ENCODE results near the gene PPP1R3F.

PPP1R3F gene

GRCh38 chrX:49269767-49270248 is at the start of gene PPP1R3F:
TSS of gene PPP1R3F (plus strand) at chrX:49269793. CDS start at chrX:49269870, 77 bp downstream.
- DNase-seq, result no peak

- no peak for DNase-seq
Observed at GRCh38 chrX:49220100-49220499, 49.5 kb upstream of the PPP1R3F start.

GRCh38 chrX:49221868-49222267 is 47.7 kb upstream of the PPP1R3F start:
- no peak for DNase-seq

- DNase-seq, result no peak
Observed at GRCh38 chrX:49225858-49226257, 43.7 kb upstream of the PPP1R3F start.

- DNase-seq, result no peak
Observed at GRCh38 chrX:49226946-49227345, 42.6 kb upstream of the PPP1R3F start.

- DNase-seq, result no peak
Observed at GRCh38 chrX:49227726-49228125, 41.9 kb upstream of the PPP1R3F start.

GRCh38 chrX:49228185-49228584 is 41.4 kb upstream of the PPP1R3F start:
- no peak for DNase-seq

GRCh38 chrX:49230500-49231232 is 38.9 kb upstream of the PPP1R3F start:
- peak; percentile 52 for DNase-seq

GRCh38 chrX:49231333-49232000 is 38.1 kb upstream of the PPP1R3F start:
- no peak for DNase-seq

- no peak for DNase-seq
Observed at GRCh38 chrX:49232525-49232924, 37.1 kb upstream of the PPP1R3F start.

GRCh38 chrX:49233176-49233575 is 36.4 kb upstream of the PPP1R3F start, which contains the start of gene CACNA1F:
TSS of gene CACNA1F (minus strand) at chrX:49233340. CDS start at chrX:49233309, 31 bp downstream.
- no peak for DNase-seq

GRCh38 chrX:49233887-49234555 is 35.6 kb upstream of the PPP1R3F start:
- DNase-seq, result no peak

- peak; percentile 70 for DNase-seq
Observed at GRCh38 chrX:49237060-49237459, 32.5 kb upstream of the PPP1R3F start.

GRCh38 chrX:49238735-49239134 is 30.9 kb upstream of the PPP1R3F start:
- DNase-seq, result peak; percentile 11

- DNase-seq, result no peak
Observed at GRCh38 chrX:49242545-49243066, 27.0 kb upstream of the PPP1R3F start.

- DNase-seq, result no peak
Observed at GRCh38 chrX:49243166-49243565, 26.4 kb upstream of the PPP1R3F start.

- no peak for DNase-seq
Observed at GRCh38 chrX:49244207-49244606, 25.4 kb upstream of the PPP1R3F start.

GRCh38 chrX:49246541-49246940 is 23.1 kb upstream of the PPP1R3F start:
- no peak for DNase-seq

- DNase-seq, result no peak
Observed at GRCh38 chrX:49247346-49247745, 22.2 kb upstream of the PPP1R3F start.

GRCh38 chrX:49247916-49248811 is 21.4 kb upstream of the PPP1R3F start:
- no peak for DNase-seq

GRCh38 chrX:49249071-49249470 is 20.5 kb upstream of the PPP1R3F start:
- DNase-seq, result no peak

- DNase-seq, result no peak
Observed at GRCh38 chrX:49249616-49250015, 20.0 kb upstream of the PPP1R3F start.

Data from suppressor macrophage treated with lipopolysaccharide for 4 hours (primary cell).